ENCODE data around the gene KCTD19.

DNA sequence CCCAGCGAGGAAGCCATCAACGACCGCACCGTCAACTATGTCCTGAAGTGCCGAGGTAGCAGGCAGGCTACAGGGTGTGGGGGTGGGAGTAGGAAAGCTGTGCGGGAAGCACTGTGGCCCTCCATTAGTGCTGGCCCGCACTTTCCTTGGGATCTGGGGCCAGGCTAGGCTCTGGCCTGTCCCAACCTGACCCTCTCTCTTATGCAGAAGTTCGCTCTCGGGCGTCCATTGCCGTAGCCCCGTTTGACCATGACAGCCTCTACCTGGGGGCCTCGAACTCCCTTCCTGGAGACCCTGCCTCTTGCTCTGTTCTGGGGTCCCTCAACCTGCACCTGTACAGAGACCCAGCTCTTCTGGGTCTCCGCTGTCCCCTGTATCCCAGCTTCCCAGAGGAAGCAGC is 38.6 kb downstream of the KCTD19 start:
- TF ChIP-seq, protein P1, sequence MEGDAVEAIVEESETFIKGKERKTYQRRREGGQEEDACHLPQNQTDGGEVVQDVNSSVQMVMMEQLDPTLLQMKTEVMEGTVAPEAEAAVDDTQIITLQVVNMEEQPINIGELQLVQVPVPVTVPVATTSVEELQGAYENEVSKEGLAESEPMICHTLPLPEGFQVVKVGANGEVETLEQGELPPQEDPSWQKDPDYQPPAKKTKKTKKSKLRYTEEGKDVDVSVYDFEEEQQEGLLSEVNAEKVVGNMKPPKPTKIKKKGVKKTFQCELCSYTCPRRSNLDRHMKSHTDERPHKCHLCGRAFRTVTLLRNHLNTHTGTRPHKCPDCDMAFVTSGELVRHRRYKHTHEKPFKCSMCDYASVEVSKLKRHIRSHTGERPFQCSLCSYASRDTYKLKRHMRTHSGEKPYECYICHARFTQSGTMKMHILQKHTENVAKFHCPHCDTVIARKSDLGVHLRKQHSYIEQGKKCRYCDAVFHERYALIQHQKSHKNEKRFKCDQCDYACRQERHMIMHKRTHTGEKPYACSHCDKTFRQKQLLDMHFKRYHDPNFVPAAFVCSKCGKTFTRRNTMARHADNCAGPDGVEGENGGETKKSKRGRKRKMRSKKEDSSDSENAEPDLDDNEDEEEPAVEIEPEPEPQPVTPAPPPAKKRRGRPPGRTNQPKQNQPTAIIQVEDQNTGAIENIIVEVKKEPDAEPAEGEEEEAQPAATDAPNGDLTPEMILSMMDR (conservative IDR thresholded peaks at IDR 0.05; ENCODE audit: low read depth, low read length): no peak
- TF ChIP-seq EZH2 (IDR thresholded peaks at IDR 0.05; ENCODE audit: borderline replicate concordance, low read depth, low read length, poor library complexity, severe bottlenecking): no peak
